AG04450 (cell line): Measurements from ENCODE around the gene REM2. TPM values are rescaled to one million over a fixed set of nuclear protein-coding genes. Genes with fewer than 3 reads are reported as not detected.

Source experiments
- CTCF ChIA-PET: fragments of 300-600, 350-600 bp; formaldehyde crosslinking; extraction: SDS; loops from one replicate; lab custom pipeline; 2022; ENCODE audit warnings: antibody characterized with exemption, inconsistent platforms; lab: Charles Lee
- POLR2A ChIA-PET: fragments of 350-600 bp; formaldehyde crosslinking; extraction: SDS; loops from one replicate; lab custom pipeline; 2021; ENCODE audit warnings: antibody characterized with exemption, inconsistent platforms; lab: Yijun Ruan, JAX
- DNase-seq: peaks from one replicate; pipeline ENCODE4 v3.0.0-alpha.2; 2011; ENCODE audit warnings: low read depth, low spot score
- H3K27ac ChIP-seq: one replicate; pipeline ENCODE4 v1.5.1; 2012; ENCODE audit warnings: low read depth, low read length, control low read depth
- H3K27me3 ChIP-seq: one replicate; pipeline ENCODE4 v1.6.0; 2012; ENCODE audit warnings: low read length; ENCODE audit not compliant: control insufficient read depth, insufficient read depth
- H3K4me3 ChIP-seq: 2 replicates; pipeline ENCODE4 v1.5.1; 2011; ENCODE audit warnings: mild to moderate bottlenecking, low read depth, low read length, control low read depth
- H3K9me3 ChIP-seq: 2 replicates; pipeline ENCODE4 v1.5.1; 2012; ENCODE audit warnings: low read length; ENCODE audit not compliant: control insufficient read depth, insufficient read depth
- polyA plus RNA-seq: library from polyadenylated mRNA; depleted of rRNA; stranded (reverse); fragments of >200 nt; gene quantifications from 2 replicates; pipeline ENCODE4 v1.2.3, GENCODE V29; 2011
- TF ChIP-seq, protein P1 (sequence below): IDR thresholded peaks from 2 replicates; pipeline ENCODE4 v1.5.1; 2011; ENCODE audit warnings: low read depth, low read length, control low read depth, inconsistent platforms

Gene REM2
- polyA plus RNA-seq, 1 experiment, result 0.19 TPM

DNA sequence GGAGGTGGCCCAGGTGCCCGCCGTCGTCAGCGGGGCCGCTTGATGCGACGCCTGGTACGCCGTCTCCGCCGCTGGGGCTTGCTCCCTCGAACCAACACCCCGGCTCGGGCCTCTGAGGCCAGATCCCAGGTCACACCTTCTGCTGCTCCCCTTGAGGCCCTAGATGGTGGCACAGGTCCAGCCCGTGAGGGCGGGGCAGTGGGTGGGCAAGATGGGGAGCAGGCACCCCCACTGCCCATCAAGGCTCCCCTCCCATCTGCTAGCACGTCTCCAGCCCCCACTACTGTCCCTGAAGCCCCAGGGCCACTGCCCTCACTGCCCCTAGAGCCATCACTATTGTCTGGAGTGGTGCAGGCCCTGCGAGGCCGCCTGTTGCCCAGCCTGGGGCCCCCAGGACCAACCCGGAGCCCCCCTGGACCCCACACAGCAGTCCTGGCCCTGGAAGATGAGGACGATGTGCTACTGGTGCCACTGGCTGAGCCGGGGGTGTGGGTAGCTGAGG is 6.0 kb upstream of the REM2 start:
- TF ChIP-seq, protein P1, sequence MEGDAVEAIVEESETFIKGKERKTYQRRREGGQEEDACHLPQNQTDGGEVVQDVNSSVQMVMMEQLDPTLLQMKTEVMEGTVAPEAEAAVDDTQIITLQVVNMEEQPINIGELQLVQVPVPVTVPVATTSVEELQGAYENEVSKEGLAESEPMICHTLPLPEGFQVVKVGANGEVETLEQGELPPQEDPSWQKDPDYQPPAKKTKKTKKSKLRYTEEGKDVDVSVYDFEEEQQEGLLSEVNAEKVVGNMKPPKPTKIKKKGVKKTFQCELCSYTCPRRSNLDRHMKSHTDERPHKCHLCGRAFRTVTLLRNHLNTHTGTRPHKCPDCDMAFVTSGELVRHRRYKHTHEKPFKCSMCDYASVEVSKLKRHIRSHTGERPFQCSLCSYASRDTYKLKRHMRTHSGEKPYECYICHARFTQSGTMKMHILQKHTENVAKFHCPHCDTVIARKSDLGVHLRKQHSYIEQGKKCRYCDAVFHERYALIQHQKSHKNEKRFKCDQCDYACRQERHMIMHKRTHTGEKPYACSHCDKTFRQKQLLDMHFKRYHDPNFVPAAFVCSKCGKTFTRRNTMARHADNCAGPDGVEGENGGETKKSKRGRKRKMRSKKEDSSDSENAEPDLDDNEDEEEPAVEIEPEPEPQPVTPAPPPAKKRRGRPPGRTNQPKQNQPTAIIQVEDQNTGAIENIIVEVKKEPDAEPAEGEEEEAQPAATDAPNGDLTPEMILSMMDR, result no peak
- Histone ChIP-seq H3K27me3 (no peaks in the 10 kb centered on the region), H3K4me3 (no peak overlapping the region), H3K9me3 (no peaks in the 10 kb centered on the region; the same call in 1 of the 2 replicates), H3K27ac (no peak overlapping the region)
- ChIA-PET CTCF (no interaction called here), POLR2A (no interaction called here)
- DNase-seq, result no peak

DNA sequence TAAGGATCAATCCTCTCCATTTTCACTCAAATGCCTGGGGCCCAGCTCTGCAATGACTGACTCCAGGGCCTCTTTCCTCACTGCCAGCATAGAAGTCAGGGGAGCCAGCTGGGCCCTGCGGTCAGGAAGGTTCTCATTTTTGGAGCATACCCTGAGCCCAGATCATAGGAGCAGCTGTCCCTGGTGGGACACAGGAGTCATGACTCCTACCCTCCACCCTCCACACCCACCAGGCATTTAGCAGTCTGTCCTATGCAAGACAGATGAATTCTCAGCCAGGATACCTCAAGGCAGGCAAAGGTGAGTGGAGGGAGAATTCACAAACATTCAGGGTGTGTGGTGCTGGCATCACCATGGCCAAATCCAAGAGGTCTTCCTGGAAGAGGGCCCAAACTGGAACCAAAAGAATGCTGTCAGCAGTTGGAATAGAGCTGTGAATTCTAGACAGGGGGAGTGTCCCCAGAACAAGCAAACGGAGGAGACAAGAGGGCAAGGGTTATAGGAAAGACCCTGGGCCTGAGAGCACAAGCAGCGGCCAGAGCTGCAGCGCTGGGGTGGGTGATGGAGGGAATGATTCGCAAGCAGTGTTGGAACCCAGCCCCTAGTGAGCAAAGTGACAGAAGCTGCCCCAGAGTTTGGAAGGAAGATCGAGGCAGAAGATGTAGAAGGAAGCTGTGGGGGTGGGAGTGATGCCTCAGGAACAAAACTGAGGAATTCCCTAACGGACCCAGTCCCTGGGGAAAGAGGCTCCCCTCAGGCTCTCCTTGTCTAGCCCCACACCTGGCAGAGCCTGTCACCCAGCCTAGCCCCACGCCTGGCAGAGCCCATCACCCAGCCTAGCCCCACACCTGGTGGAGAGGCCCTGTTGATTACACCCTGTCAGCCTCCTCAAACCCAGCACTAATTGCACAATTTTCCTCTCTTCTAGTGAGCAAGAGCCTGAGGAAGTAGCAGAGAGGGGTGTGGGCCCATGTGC is 4.5 kb upstream of the REM2 start:
- ChIA-PET POLR2A (no interaction called here), CTCF (no interaction called here)
- no peak for DNase-seq

DNA sequence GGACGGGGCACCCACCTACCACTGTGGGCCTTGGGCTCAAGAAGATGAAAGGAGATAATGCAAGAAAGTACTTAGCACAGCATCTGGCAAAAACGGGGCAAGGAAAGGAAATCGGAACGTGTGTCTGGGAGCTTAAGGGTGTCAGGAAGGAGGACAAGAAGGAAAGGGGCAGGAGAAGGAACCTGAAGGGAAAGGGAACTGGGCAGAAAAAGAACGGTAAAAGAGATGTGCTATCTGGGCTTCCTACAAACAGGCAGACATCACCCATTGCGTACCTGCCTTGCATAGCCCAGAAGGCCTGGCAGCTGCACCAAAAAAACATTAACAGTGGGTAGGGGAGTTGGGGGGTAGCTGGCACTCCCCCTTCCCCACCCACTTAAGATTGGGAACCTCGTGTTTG is 958 bp upstream of the REM2 start:
- TF ChIP-seq, protein P1, result no peak
- Histone ChIP-seq H3K27me3 (no peaks in the 10 kb centered on the region), H3K9me3 (no peaks in the 10 kb centered on the region), H3K4me3 (no peak overlapping the region), H3K27ac (no peak overlapping the region)
- ChIA-PET CTCF (interaction anchor here (0.7 to 9.1 kb wide), 5 partner anchors 9 to 325 kb away, joined by 3 to 110 read pairs (median 6); partner anchors contain the start of gene LRP10), POLR2A (interaction anchor here (0.8 kb wide), 1 partner anchor 311 kb away, joined by 10 read pairs; no protein-coding TSS in a partner anchor)
- no peak for DNase-seq

More for the DNA sequence above, 4.5 kb upstream of the REM2 start:
- TF ChIP-seq, protein P1, result no peak
- Histone ChIP-seq H3K9me3 (no peaks in the 10 kb centered on the region), H3K27me3 (no peaks in the 10 kb centered on the region), H3K4me3 (no peak overlapping the region), H3K27ac (no peak overlapping the region)

DNA sequence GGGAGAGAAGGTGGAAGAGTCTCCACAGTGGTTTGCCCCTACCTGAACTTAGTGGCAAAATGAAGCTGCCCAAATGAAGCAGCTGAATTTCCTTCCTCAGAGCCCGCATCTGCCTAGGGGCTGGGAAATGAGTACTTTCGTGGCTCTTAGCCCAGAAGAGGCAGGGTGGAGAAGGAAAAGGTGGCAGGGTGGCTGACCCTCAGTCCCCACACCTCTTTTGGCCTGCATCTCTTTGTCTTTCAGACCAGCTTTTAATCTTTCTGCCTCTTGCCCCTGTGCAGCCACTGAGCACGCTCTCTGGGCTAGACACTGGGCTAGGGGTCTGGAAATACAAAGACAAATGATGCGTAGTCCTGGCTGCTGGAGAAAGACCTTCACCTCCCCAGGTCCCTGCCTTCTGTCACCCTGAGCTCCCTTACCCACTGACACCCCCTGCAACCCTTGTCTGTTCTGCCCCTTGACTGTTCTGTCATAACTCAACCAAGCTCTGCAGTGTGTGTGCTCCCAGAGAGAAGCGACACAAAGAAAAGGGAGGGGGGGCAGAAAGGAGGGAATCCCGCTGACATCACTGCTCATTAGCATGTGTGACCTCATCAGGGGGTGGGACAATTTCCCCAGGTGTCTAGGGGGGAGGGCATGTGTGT is 371 bp upstream of the REM2 start:
- no peak overlapping the region for H3K27ac ChIP-seq
- TF ChIP-seq, protein P1, result no peak
- ChIA-PET POLR2A (interaction anchor here (0.6 to 0.8 kb wide), 3 partner anchors 10 to 311 kb away, joined by 3 to 10 read pairs (median 3); no protein-coding TSS in a partner anchor), CTCF (interaction anchor here (0.6 to 9.1 kb wide), 8 partner anchors 10 to 1554 kb away, joined by 3 to 110 read pairs (median 6); partner anchors contain the start of gene LRP10)
- no peak overlapping the region for H3K4me3 ChIP-seq
- no peaks in the 10 kb centered on the region for H3K9me3 ChIP-seq
- no peak for DNase-seq
- no peaks in the 10 kb centered on the region for H3K27me3 ChIP-seq
